Measurements from ENCODE around the gene MCC. TPM values are rescaled to one million over a fixed set of nuclear protein-coding genes. Genes with fewer than 3 reads are reported as not detected.

The MCC gene
- total RNA-seq, 1 experiment from 2014 or later: 0.41 TPM

GRCh38 chr5:113276001-113276400, 212.3 kb downstream of the MCC start:
- ATAC-seq (no peak), DNase-seq (ENCODE audit: low read depth, low spot score) (no peak)
- POLR2A ChIA-PET: interaction anchor here (0.5 kb wide), 1 partner anchor 13 kb away, joined by 6 read pairs; no protein-coding TSS in a partner anchor
- no peak overlapping the region for H3K27ac ChIP-seq (ENCODE audit: low read length)
- in situ Hi-C loops (cut with HindIII; ENCODE audit: low pct_unique_long_range_greater_than_20kb, low sequenced_read_pairs): no loop called here
- TF ChIP-seq POLR2AphosphoS5 (IDR thresholded peaks at IDR 0.05; ENCODE audit: low read depth, low read length): no peak
- no peak for TF ChIP-seq CTCF (IDR thresholded peaks at IDR 0.05)
- no peak for TF ChIP-seq REST (IDR thresholded peaks at IDR 0.05; ENCODE audit: insufficient read depth in 1 of 2, low read depth in 2 of 2, low read length in 1 of 2)
- no peak for TF ChIP-seq SIN3A (IDR thresholded peaks at IDR 0.05; ENCODE audit: borderline replicate concordance, insufficient read depth, low read depth, low read length)
- TF ChIP-seq TCF7L2 (IDR thresholded peaks at IDR 0.05; ENCODE audit: low read depth, low read length): no peak
- intact Hi-C loops (cut with micrococcal nuclease; ENCODE audit: unreplicated experiment): no loop called here
- H3K4me1 ChIP-seq (ENCODE audit: control insufficient read depth, insufficient read depth, low read length): no peaks in the 10 kb centered on the region
- H3K27me3 ChIP-seq (ENCODE audit: control insufficient read depth, insufficient read depth, low read length): no peaks in the 10 kb centered on the region
- H3K9me3 ChIP-seq (ENCODE audit: control insufficient read depth, insufficient read depth, low read depth, low read length): no peaks in the 10 kb centered on the region
- no TSS peak for BruUV-seq (replicated peaks)
- no peaks in the 10 kb centered on the region for H3K36me3 ChIP-seq (ENCODE audit: control insufficient read depth, insufficient read depth, low read length)
- CTCF ChIA-PET: no interaction called here
- H3K4me3 ChIP-seq (ENCODE audit: low read depth in 2 of 2, low read length in 2 of 2): no peak overlapping the region

- Histone ChIP-seq H3K27me3 (ENCODE audit: control insufficient read depth, insufficient read depth, low read length) (no peaks in the 10 kb centered on the region), H3K36me3 (ENCODE audit: control insufficient read depth, insufficient read depth, low read length) (no peaks in the 10 kb centered on the region), H3K9me3 (ENCODE audit: control insufficient read depth, insufficient read depth, low read depth, low read length) (no peaks in the 10 kb centered on the region), H3K4me1 (ENCODE audit: control insufficient read depth, insufficient read depth, low read length) (no peaks in the 10 kb centered on the region), H3K4me3 (ENCODE audit: low read depth in 2 of 2, low read length in 2 of 2) (no peak overlapping the region), H3K27ac (ENCODE audit: low read length) (no peak overlapping the region)
- ChIA-PET POLR2A (no interaction called here), CTCF (no interaction called here)
- BruUV-seq (replicated peaks): no TSS peak
- TF ChIP-seq REST (IDR thresholded peaks at IDR 0.05; ENCODE audit: insufficient read depth in 1 of 2, low read depth in 2 of 2, low read length in 1 of 2) (no peak), SIN3A (IDR thresholded peaks at IDR 0.05; ENCODE audit: borderline replicate concordance, insufficient read depth, low read depth, low read length) (no peak), CTCF (IDR thresholded peaks at IDR 0.05) (no peak), POLR2AphosphoS5 (IDR thresholded peaks at IDR 0.05; ENCODE audit: low read depth, low read length) (no peak), TCF7L2 (IDR thresholded peaks at IDR 0.05; ENCODE audit: low read depth, low read length) (no peak)
- intact Hi-C loops (cut with micrococcal nuclease; ENCODE audit: unreplicated experiment): no loop called here
- in situ Hi-C loops (cut with HindIII; ENCODE audit: low pct_unique_long_range_greater_than_20kb, low sequenced_read_pairs): no loop called here
- no peak for ATAC-seq
- DNase-seq (ENCODE audit: low read depth, low spot score): no peak
These were observed 213.3 kb downstream of the MCC start for GRCh38 chr5:113274836-113275414.

All from Panc1 (cell line).